CD14-positive monocyte (primary cell): ENCODE results near the gene ABHD17C. TPM values are rescaled to one million over a fixed set of nuclear protein-coding genes. Genes with fewer than 3 reads are reported as not detected.

Experiments
- DNase-seq, 3 donors: peaks; one replicate each; pipeline ENCODE4 v3.0.0-alpha.2; 2011 to 2022
- H2AFZ ChIP-seq: 2 replicates; pipeline ENCODE4 v1.6.0; 2012; ENCODE audit warnings: mild to moderate bottlenecking, low read depth, low read length, inconsistent platforms; ENCODE audit not compliant: insufficient read depth, poor library complexity, severe bottlenecking
- H3K27ac ChIP-seq, 2 donors: 1 replicate in 1 of 2; 2 replicates in 1 of 2; pipeline ENCODE4 v1.5.1; 2012 to 2013; ENCODE audit warnings: low read length in 2 of 2, control low read depth in 1 of 2, inconsistent platforms in 1 of 2, low read depth in 1 of 2, mild to moderate bottlenecking in 1 of 2
- H3K27me3 ChIP-seq, 2 donors: one replicate each; pipeline versions ENCODE4 v1.6.0 to v1.6.1; 2011 to 2013; ENCODE audit warnings: low read length in 2 of 2; ENCODE audit not compliant: control insufficient read depth in 2 of 2, insufficient read depth in 2 of 2
- H3K36me3 ChIP-seq, 2 donors: replicated peaks in 1 of 2; 1 replicate in 1 of 2; 2 replicates in 1 of 2; pipeline versions ENCODE4 v1.5.1 to v1.6.1; 2012 to 2013; ENCODE audit warnings: low read length in 2 of 2, control low read depth in 1 of 2, inconsistent platforms in 1 of 2, mild to moderate bottlenecking in 1 of 2; ENCODE audit not compliant: insufficient read depth in 2 of 2, control insufficient read depth in 1 of 2
- H3K4me1 ChIP-seq, 2 donors: 1 replicate in 1 of 2; 2 replicates in 1 of 2; pipeline versions ENCODE4 v1.5.1 to v1.6.1; 2012 to 2013; ENCODE audit warnings: low read length in 2 of 2, control low read depth in 1 of 2, inconsistent platforms in 1 of 2, mild to moderate bottlenecking in 1 of 2, moderate library complexity in 1 of 2; ENCODE audit not compliant: insufficient read depth in 2 of 2, control insufficient read depth in 1 of 2
- H3K4me2 ChIP-seq: replicated peaks from 2 replicates; pipeline ENCODE3; 2012; ENCODE audit warnings: low read length, moderate library complexity, mild to moderate bottlenecking; ENCODE audit not compliant: poor library complexity, severe bottlenecking; ENCODE audit errors: extremely low read depth
- H3K4me3 ChIP-seq, 3 experiments: fragments of 200-600 bp in 1 of 3; sonication (generic) in 1 of 3; replicated peaks in 1 of 3; 1 replicate in 2 of 3; 2 replicates in 1 of 3; pipeline ENCODE4 v1.5.1; 2011 to 2013; ENCODE audit warnings: low read length in 3 of 3, mild to moderate bottlenecking in 3 of 3, control low read depth in 2 of 3, low read depth in 2 of 3, inconsistent platforms in 1 of 3, moderate library complexity in 1 of 3
- H3K79me2 ChIP-seq: 2 replicates; pipeline ENCODE4 v1.6.0; 2012; ENCODE audit warnings: mild to moderate bottlenecking, control low read depth, inconsistent platforms, low read length, moderate library complexity; ENCODE audit not compliant: insufficient read depth
- H3K9ac ChIP-seq: 2 replicates; pipeline ENCODE4 v1.6.0; 2017; ENCODE audit warnings: low read length, mild to moderate bottlenecking; ENCODE audit not compliant: insufficient read depth, poor library complexity, severe bottlenecking
- H3K9me3 ChIP-seq, 2 donors: replicated peaks in 1 of 2; 1 replicate in 1 of 2; 2 replicates in 1 of 2; pipeline versions ENCODE4 v1.5.1 to v1.6.1; 2012 to 2013; ENCODE audit warnings: low read length in 2 of 2, control low read depth in 1 of 2; ENCODE audit not compliant: control insufficient read depth in 1 of 2, insufficient read depth in 1 of 2
- H4K20me1 ChIP-seq: 2 replicates; pipeline ENCODE4 v1.6.0; 2012; ENCODE audit warnings: mild to moderate bottlenecking, low read length, control low read depth, moderate library complexity; ENCODE audit not compliant: insufficient read depth
- H3K27ac Mint-ChIP-seq, 7 donors: one replicate each; pipeline ENCODE4 v1.8.0; 2020; ENCODE audit warnings: mild to moderate bottlenecking in 7 of 7, mixed read lengths in 7 of 7, moderate library complexity in 6 of 7, inconsistent platforms in 2 of 7
- H3K27me3 Mint-ChIP-seq, 3 donors: one replicate each; pipeline ENCODE4 v1.8.0; 2021 to 2022; ENCODE audit warnings: low read depth in 3 of 3, mild to moderate bottlenecking in 3 of 3, mixed read lengths in 3 of 3, moderate library complexity in 3 of 3, inconsistent platforms in 1 of 3
- H3K36me3 Mint-ChIP-seq, 2 donors: one replicate each; pipeline ENCODE4 v1.8.0; 2020; ENCODE audit warnings: mixed read lengths in 2 of 2, inconsistent platforms in 1 of 2, mild to moderate bottlenecking in 1 of 2
- H3K4me1 Mint-ChIP-seq: one replicate; pipeline ENCODE4 v1.8.0; 2020; ENCODE audit warnings: mild to moderate bottlenecking, mixed read lengths
- H3K4me3 Mint-ChIP-seq, 2 donors: one replicate each; pipeline ENCODE4 v1.8.0; 2020; ENCODE audit warnings: mild to moderate bottlenecking in 2 of 2, mixed read lengths in 2 of 2, moderate library complexity in 1 of 2
- H3K9me3 Mint-ChIP-seq, 7 donors: one replicate each; pipeline ENCODE4 v1.8.0; 2020 to 2022; ENCODE audit warnings: mixed read lengths in 7 of 7, mild to moderate bottlenecking in 6 of 7, moderate library complexity in 6 of 7, inconsistent platforms in 2 of 7
- WGBS: methylation state at CpG from one replicate; pipeline ENCODE4 v1.1.5; 2013; ENCODE audit warnings: missing lambda C conversion rate; ENCODE audit not compliant: insufficient coverage; 5-methylcytosine and 5-hydroxymethylcytosine counted together
- intact Hi-C, 2 donors: fragments of 100-400 bp; cut with micrococcal nuclease; formaldehyde crosslinking; loops; one replicate each; pipeline versions ENCODE4 v1.15.0 to v1.15.1; 2023
- polyA plus RNA-seq, 3 donors: library from polyadenylated mRNA; depleted of rRNA in 1 of 3; unstranded in 2 of 3; stranded (reverse) in 1 of 3; fragments of 300-500 nt in 2 of 3; fragments of >200 nt in 1 of 3; fragmentation: Illumina TruSeq in 2 of 3; gene quantifications; 1 replicate in 2 of 3; 2 replicates in 1 of 3; pipeline ENCODE4 v1.2.3, GENCODE V29; 2012 to 2021
- TF ChIP-seq, protein P1 (sequence below): fragments of 200-600 bp; IDR thresholded peaks from one replicate; pipeline ENCODE4 v1.8.0; 2022; ENCODE audit warnings: antibody characterized with exemption, mild to moderate bottlenecking

ABHD17C gene
- polyA plus RNA-seq, 3 donors: 0.48 to 0.76 (median 0.68) TPM

DNA sequence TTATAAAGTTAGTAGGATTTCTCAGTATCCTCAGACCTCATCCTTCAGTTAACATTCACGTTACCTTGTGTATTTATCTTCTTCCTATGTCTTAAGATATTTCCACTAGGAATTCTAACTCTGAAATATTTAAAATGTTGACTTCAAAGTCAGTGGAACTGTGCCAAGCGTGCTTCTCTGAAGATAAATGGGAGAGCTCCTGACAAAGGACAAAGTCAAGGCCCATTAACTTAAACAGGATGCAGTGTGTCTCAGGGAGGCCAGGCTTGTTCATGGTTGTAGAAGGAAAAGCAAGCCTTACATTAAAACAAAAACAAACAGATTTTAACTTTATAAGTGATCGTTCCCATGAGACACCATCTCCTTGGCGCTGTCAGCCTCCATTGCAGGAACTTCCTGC, 41.5 kb downstream of the ABHD17C start:
- Mint-ChIP-seq H3K27me3 (peaks cover 0 to 4% (median 0%) of the 10 kb centered on the region in 3 donors), H3K36me3 (peaks cover 0 to 6% of the 10 kb centered on the region in 2 donors), H3K27ac (no peak overlapping the region), H3K4me3 (no peak overlapping the region), H3K9me3 (peaks cover 0 to 7% (median 0%) of the 10 kb centered on the region in 7 donors), H3K4me1 (peaks cover 24% of the 10 kb centered on the region)
- Histone ChIP-seq H3K4me1 (peaks cover 8 to 9% of the 10 kb centered on the region in 2 donors), H2AFZ (no peak overlapping the region), H3K79me2 (no peaks in the 10 kb centered on the region), H3K27me3 (no peaks in the 10 kb centered on the region), H3K4me2 (no peak overlapping the region), H4K20me1 (no peaks in the 10 kb centered on the region), H3K9ac (no peak overlapping the region), H3K36me3 (no peaks in the 10 kb centered on the region), H3K4me3 (no peak overlapping the region), H3K9me3 (no peaks in the 10 kb centered on the region), H3K27ac (no peak overlapping the region)
- intact Hi-C loops: no loop called here
- no peak for DNase-seq
- TF ChIP-seq, protein P1, sequence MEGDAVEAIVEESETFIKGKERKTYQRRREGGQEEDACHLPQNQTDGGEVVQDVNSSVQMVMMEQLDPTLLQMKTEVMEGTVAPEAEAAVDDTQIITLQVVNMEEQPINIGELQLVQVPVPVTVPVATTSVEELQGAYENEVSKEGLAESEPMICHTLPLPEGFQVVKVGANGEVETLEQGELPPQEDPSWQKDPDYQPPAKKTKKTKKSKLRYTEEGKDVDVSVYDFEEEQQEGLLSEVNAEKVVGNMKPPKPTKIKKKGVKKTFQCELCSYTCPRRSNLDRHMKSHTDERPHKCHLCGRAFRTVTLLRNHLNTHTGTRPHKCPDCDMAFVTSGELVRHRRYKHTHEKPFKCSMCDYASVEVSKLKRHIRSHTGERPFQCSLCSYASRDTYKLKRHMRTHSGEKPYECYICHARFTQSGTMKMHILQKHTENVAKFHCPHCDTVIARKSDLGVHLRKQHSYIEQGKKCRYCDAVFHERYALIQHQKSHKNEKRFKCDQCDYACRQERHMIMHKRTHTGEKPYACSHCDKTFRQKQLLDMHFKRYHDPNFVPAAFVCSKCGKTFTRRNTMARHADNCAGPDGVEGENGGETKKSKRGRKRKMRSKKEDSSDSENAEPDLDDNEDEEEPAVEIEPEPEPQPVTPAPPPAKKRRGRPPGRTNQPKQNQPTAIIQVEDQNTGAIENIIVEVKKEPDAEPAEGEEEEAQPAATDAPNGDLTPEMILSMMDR: no peak
- whole genome bisulfite sequencing: 100% methylated on average over 2 of the region's 4 CpGs

DNA sequence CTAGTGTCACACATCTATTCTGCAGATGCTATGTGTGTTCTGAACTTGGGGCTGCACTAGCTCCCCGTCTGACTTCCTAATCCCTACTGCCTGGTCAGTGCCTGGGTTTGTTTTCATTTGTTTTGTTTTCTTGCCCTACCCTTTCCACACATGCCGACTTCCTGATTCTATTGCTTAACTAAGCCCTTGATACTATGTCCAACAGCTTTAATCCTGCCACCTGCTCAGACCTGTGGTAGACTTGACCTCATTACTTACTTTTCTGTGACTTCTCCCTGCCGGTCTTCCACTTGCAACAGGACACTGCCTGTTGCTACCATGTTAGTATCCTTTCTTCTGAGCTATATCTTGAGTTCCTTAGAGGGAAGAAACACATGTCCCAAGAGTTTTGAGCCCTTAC, 44.8 kb downstream of the ABHD17C start:
- H3K4me3 ChIP-seq: no peak overlapping the region
- no peak for DNase-seq
- H3K36me3 Mint-ChIP-seq: peaks cover 0 to 6% of the 10 kb centered on the region in 2 donors
- H3K27me3 ChIP-seq: no peaks in the 10 kb centered on the region
- 53% methylated on average over 2 of the region's 3 CpGs for WGBS
- peaks cover 45% of the 10 kb centered on the region for H3K4me1 Mint-ChIP-seq
- H3K27ac ChIP-seq: no peak overlapping the region
- H3K4me2 ChIP-seq: no peak overlapping the region
- no peak overlapping the region for H2AFZ ChIP-seq
- TF ChIP-seq, protein P1: no peak
- no peaks in the 10 kb centered on the region for H3K79me2 ChIP-seq
- no peak overlapping the region for H3K4me3 Mint-ChIP-seq
- H3K9me3 Mint-ChIP-seq: peaks cover 0 to 7% (median 0%) of the 10 kb centered on the region in 7 donors
- no peaks in the 10 kb centered on the region for H4K20me1 ChIP-seq
- H3K27me3 Mint-ChIP-seq: no peaks in the 10 kb centered on the region
- peak overlapping the region in 2 of 7 donors; percentile 8 to 9 for H3K27ac Mint-ChIP-seq
- H3K4me1 ChIP-seq: peaks cover 13 to 14% of the 10 kb centered on the region in 2 donors
- no peaks in the 10 kb centered on the region for H3K9me3 ChIP-seq
- H3K9ac ChIP-seq: no peak overlapping the region
- H3K36me3 ChIP-seq: no peaks in the 10 kb centered on the region
- intact Hi-C loops: no loop called here
